Stimulated activated CD4-positive, alpha-beta T cell treated with anti-CD3 and anti-CD28 coated beads, Interleukin-2, amount 100 ng/mL, for 48 hours (primary cell): ENCODE measurements around the gene CNNM1.
A peak's percentile ranks its signal among the peaks of the same experiment; 100 is the strongest.

Experiments used
- DNase-seq, 2 donors: peaks; one replicate each; pipeline ENCODE4 v3.0.0-alpha.2; 2020

The CNNM1 gene

GRCh38 chr10:99329304-99329553 is at the start of gene CNNM1:
CNNM1 (plus strand) TSS chr10:99329356; CDS start chr10:99329388, 32 bp downstream.
- DNase-seq = peak; percentile 9 to 18

GRCh38 chr10:99279626-99280111 is 49.5 kb upstream of the CNNM1 start:
- no peak for DNase-seq

GRCh38 chr10:99280472-99280871 is 48.7 kb upstream of the CNNM1 start:
- DNase-seq = no peak

- no peak for DNase-seq
These were observed 43.3 kb upstream of the CNNM1 start for GRCh38 chr10:99285881-99286280.

- no peak for DNase-seq
These were observed 38.9 kb upstream of the CNNM1 start for GRCh38 chr10:99290306-99290705.

GRCh38 chr10:99292159-99292558 is 37.0 kb upstream of the CNNM1 start:
- DNase-seq = no peak

- DNase-seq = no peak
These were observed 32.6 kb upstream of the CNNM1 start for GRCh38 chr10:99296605-99297004.

- no peak for DNase-seq
These were observed 32.1 kb upstream of the CNNM1 start for GRCh38 chr10:99297033-99297432.

- DNase-seq = no peak
These were observed 25.0 kb upstream of the CNNM1 start for GRCh38 chr10:99303899-99304861.

GRCh38 chr10:99304862-99305229 is 24.3 kb upstream of the CNNM1 start:
- DNase-seq = no peak

- DNase-seq = no peak
These were observed 16.7 kb upstream of the CNNM1 start for GRCh38 chr10:99312501-99312900.

- no peak for DNase-seq
These were observed 13.3 kb upstream of the CNNM1 start for GRCh38 chr10:99315853-99316252.

GRCh38 chr10:99316374-99316773 is 12.8 kb upstream of the CNNM1 start:
- no peak for DNase-seq

GRCh38 chr10:99318048-99318447 is 11.1 kb upstream of the CNNM1 start:
- DNase-seq = no peak

GRCh38 chr10:99318475-99318874 is 10.7 kb upstream of the CNNM1 start:
- DNase-seq = no peak

GRCh38 chr10:99325281-99325680 is 3.9 kb upstream of the CNNM1 start:
- DNase-seq = no peak

GRCh38 chr10:99326871-99327270 is 2.3 kb upstream of the CNNM1 start:
- no peak for DNase-seq

GRCh38 chr10:99328579-99329303 is 415 bp upstream of the CNNM1 start:
- DNase-seq = no peak

GRCh38 chr10:99329554-99330346 is 594 bp downstream of the CNNM1 start:
- peak in 1 of 2 donors; percentile 12 for DNase-seq

GRCh38 chr10:99330347-99330924 is 1.3 kb downstream of the CNNM1 start:
- no peak for DNase-seq

GRCh38 chr10:99331207-99331803 is 2.1 kb downstream of the CNNM1 start:
- DNase-seq = no peak

- DNase-seq = no peak
These were observed 8.2 kb downstream of the CNNM1 start for GRCh38 chr10:99337311-99337811.
